Activated CD4-positive, alpha-beta T cell treated with anti-CD3 and anti-CD28 coated beads, Interleukin-2, amount 10 ng/mL, durations not matched to agents 24 days and 14 days (primary cell): Measurements from ENCODE around the gene VPS36. TPM values are rescaled to one million over a fixed set of nuclear protein-coding genes. Genes with fewer than 3 reads are reported as not detected.
"Not testable (repeated sequence)": the region's sequence is repeated elsewhere in the genome, so short reads cannot be mapped to it uniquely, and the experiment has no call there.

Experiments used
- DNase-seq: peaks from one replicate; pipeline ENCODE4 v3.0.0; 2022
- H3K27ac Mint-ChIP-seq: one replicate; pipeline ENCODE4 v1.8.0; 2022; ENCODE audit warnings: mild to moderate bottlenecking, mixed read lengths
- H3K27me3 Mint-ChIP-seq: one replicate; pipeline ENCODE4 v1.8.0; 2022; ENCODE audit warnings: mixed read lengths
- H3K36me3 Mint-ChIP-seq: one replicate; pipeline ENCODE4 v1.8.0; 2022; ENCODE audit warnings: low read depth, mild to moderate bottlenecking, mixed read lengths
- H3K4me1 Mint-ChIP-seq: one replicate; pipeline ENCODE4 v1.8.0; 2021; ENCODE audit warnings: mixed read lengths
- H3K4me3 Mint-ChIP-seq: one replicate; pipeline ENCODE4 v1.8.0; 2022; ENCODE audit warnings: mild to moderate bottlenecking, moderate library complexity, mixed read lengths
- H3K9me3 Mint-ChIP-seq: one replicate; pipeline ENCODE4 v1.8.0; 2021; ENCODE audit warnings: mixed read lengths
- intact Hi-C: fragments of 100-400 bp; cut with micrococcal nuclease; formaldehyde crosslinking; loops from one replicate; pipeline ENCODE4 v1.15.1; 2023
- total RNA-seq: library from RNA; stranded (reverse); gene quantifications from 2 replicates; pipeline ENCODE4 v1.2.3, GENCODE V29; 2022

VPS36 gene
- total RNA-seq: 42.0 and 43.0 TPM in 2 replicates

DNA sequence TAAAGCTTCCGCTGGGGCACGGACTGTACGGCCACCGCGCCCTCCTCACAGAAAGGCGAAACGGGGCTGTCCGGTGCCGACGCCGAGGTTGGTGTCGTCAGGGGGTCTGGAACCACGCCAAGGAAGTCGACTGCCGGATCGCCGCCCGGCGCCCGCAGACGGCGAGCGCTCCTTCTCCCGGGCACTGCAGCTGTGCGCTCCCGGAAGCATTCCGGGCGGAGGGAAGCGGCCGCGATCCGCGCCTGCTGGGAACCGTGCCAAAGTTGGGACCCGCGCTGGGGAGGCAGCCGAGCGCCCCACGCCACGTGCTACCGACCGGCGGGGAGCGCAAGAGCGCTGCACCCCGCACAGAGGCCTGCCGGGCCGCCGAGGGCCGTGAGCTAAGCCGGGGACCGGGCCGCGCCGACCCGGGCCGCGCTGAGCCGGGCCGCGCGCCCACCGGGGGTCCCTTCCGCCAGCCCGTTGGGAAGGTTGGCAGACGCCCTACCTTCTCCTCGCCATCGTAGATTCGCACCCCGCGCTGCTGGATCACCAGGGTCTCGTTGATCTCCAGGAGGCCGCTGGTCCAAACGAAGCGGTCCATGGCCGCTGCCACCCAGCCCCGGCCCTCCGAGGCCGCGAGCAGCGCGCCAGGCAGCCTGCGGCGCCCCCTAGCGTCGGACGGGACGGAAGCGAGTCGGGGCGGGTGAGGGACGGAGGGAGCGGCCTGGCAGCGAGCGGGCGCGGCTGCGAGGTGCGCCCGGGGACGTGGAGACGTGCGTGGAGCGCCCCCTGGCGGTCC lies at the start of gene VPS36:
TSS of gene VPS36 (minus strand) at position 623 of the 781 bp plus-strand sequence. CDS start at position 583, 40 bp downstream.
- Mint-ChIP-seq H3K4me3 (peak within 1 kb of the TSS; percentile 93), H3K4me1 (peaks cover 33% of the 10 kb centered on the region), H3K9me3 (no peaks in the 10 kb centered on the region), H3K27ac (peak within 1 kb of the TSS; percentile 92), H3K36me3 (peaks cover 11% of the 10 kb centered on the region), H3K27me3 (no peaks in the 10 kb centered on the region)
- DNase-seq: peak; percentile 99
- intact Hi-C loops: loop anchor here (1.0 to 10.0 kb wide), 8 partner anchors 43 to 865 kb away; partner anchors contain the start of genes ALG11, SUGT1, THSD1 and WDFY2

- DNase-seq, H3K4me1 Mint-ChIP-seq, intact Hi-C loops, H3K27ac Mint-ChIP-seq, H3K9me3 Mint-ChIP-seq, H3K4me3 Mint-ChIP-seq, H3K36me3 Mint-ChIP-seq, H3K27me3 Mint-ChIP-seq: not testable (repeated sequence)
Measured at GRCh38 chr13:52497979-52498378, 47.5 kb upstream of the VPS36 start.

DNA sequence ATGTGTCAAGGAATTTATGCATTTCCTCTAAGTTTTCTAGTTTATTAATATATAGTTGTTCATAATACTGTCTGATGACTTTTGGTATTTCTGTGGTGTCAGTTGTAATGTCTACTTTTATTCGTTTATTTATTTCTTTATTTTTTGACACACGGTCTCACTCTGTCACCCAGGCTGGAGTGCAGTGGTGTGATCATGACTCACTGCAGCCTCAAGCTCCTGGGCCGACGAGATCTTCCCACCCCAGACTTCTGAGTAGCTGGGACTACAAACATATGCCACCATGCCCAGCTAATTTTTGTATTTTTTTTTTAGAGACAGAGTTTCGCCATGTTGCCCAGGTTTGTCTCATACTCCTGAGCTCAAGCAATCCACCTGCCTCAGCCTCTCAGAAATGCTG lies 43.8 kb upstream of the VPS36 start:
- H3K27me3 Mint-ChIP-seq, DNase-seq, H3K27ac Mint-ChIP-seq, H3K4me3 Mint-ChIP-seq, H3K9me3 Mint-ChIP-seq, intact Hi-C loops, H3K36me3 Mint-ChIP-seq, H3K4me1 Mint-ChIP-seq: not testable (repeated sequence)

- DNase-seq, H3K9me3 Mint-ChIP-seq, H3K27ac Mint-ChIP-seq, H3K27me3 Mint-ChIP-seq, H3K4me3 Mint-ChIP-seq, H3K4me1 Mint-ChIP-seq, H3K36me3 Mint-ChIP-seq, intact Hi-C loops: not testable (repeated sequence)
Measured at GRCh38 chr13:52491015-52491414, 40.6 kb upstream of the VPS36 start.

DNA sequence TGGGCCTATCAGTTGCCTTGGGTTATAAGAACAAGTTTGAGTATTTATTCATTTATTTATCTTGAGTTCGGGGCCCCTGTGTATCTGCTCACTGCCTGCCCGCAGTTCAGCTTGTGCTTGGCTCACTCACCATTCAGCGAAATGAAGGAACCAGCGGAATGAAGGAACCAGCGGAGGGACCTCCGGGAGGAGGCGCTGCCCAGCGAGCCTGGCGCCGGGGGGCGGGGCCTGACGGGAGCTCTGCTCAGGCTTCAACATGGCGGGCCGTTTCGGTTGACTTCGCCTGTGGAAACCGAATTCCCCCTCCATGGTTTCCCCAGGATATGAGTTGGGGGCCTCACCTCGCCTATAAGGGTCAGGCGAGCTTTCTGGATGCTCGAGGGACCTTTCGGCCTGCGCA lies 38.3 kb upstream of the VPS36 start:
- H3K4me1 Mint-ChIP-seq, DNase-seq, H3K27me3 Mint-ChIP-seq, H3K27ac Mint-ChIP-seq, H3K9me3 Mint-ChIP-seq, H3K4me3 Mint-ChIP-seq, H3K36me3 Mint-ChIP-seq, intact Hi-C loops: not testable (repeated sequence)

DNA sequence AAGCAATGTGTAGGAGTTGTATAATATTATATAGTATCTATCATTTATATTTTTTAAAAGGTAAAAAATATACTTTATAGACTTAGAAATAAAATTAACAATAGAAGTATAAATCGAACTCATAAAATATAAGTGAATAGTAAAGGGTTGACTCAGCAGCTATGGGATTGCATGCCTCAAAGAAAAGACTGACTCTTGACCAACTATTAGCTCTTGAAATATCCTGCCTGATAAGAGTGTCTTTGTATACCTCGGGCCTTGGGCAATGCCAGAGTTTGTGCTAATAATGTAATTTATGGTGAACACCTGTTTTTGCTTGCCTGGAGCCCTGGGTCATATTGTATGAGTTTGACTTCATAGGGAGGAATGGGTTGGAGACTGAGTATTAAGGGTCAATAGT lies 36.6 kb upstream of the VPS36 start:
- H3K36me3 Mint-ChIP-seq, intact Hi-C loops, H3K9me3 Mint-ChIP-seq, H3K27me3 Mint-ChIP-seq, H3K4me1 Mint-ChIP-seq, H3K4me3 Mint-ChIP-seq, H3K27ac Mint-ChIP-seq, DNase-seq: not testable (repeated sequence)

- H3K27ac Mint-ChIP-seq, H3K27me3 Mint-ChIP-seq, intact Hi-C loops, H3K4me1 Mint-ChIP-seq, H3K9me3 Mint-ChIP-seq, DNase-seq, H3K4me3 Mint-ChIP-seq: not testable (repeated sequence)
- peaks cover 15% of the 10 kb centered on the region for H3K36me3 Mint-ChIP-seq
Measured at GRCh38 chr13:52480677-52481428, 30.4 kb upstream of the VPS36 start.

DNA sequence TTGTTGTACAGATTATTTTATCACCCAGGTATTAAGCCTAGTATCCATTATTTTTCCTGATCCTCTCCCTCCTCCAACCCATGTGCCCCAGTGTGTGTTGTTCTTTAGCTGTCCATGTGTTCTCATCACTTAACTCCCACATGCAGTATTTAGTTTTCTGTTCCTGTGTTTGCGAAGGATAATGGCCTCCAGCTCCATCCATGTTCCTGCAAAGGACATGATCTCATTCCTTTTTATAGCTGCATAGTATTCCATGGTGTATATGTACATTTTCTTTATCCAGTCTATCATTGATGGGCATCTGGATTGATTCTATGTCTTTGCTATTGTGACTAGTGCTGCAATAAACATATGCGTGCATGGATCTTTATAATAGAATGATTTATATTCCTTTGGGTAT lies 18.1 kb upstream of the VPS36 start:
- intact Hi-C loops, H3K27me3 Mint-ChIP-seq, H3K4me3 Mint-ChIP-seq, DNase-seq, H3K27ac Mint-ChIP-seq, H3K9me3 Mint-ChIP-seq: not testable (repeated sequence)
- peaks cover 63% of the 10 kb centered on the region for H3K36me3 Mint-ChIP-seq
- H3K4me1 Mint-ChIP-seq: peaks cover 14% of the 10 kb centered on the region

DNA sequence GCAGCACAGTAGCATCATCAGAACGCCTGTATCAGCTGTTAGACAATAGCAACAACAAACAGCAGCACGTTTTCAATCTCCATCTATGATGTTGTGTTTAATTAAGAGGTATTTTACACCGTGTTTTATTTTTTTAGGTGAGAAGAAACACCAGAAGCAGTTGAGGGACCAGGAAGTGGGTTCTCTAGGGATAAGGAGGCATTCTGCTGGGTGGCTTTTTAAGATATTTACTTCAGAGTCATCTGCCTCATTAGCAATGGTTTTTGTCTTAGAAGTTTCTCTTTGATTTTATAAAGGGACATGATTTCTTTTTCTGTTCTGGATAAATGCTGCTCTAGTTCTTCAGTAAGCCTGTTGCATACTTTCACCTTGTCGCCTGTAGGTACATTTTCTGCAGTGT lies 13.1 kb upstream of the VPS36 start:
- intact Hi-C loops: no loop called here
- Mint-ChIP-seq H3K27ac (peak overlapping the region; percentile 21), H3K4me1 (peaks cover 32% of the 10 kb centered on the region), H3K9me3 (peaks cover 3% of the 10 kb centered on the region), H3K27me3 (no peaks in the 10 kb centered on the region), H3K4me3 (peak overlapping the region; percentile 13), H3K36me3 (peaks cover 54% of the 10 kb centered on the region)
- no peak for DNase-seq

GRCh38 chr13:52461265-52461664 lies 10.8 kb upstream of the VPS36 start:
- Mint-ChIP-seq H3K27ac (peak overlapping the region; percentile 74), H3K36me3 (peaks cover 48% of the 10 kb centered on the region), H3K4me3 (peak overlapping the region; percentile 63), H3K27me3 (no peaks in the 10 kb centered on the region), H3K9me3 (no peaks in the 10 kb centered on the region), H3K4me1 (peaks cover 46% of the 10 kb centered on the region)
- intact Hi-C loops: no loop called here
- DNase-seq: peak; percentile 78

DNA sequence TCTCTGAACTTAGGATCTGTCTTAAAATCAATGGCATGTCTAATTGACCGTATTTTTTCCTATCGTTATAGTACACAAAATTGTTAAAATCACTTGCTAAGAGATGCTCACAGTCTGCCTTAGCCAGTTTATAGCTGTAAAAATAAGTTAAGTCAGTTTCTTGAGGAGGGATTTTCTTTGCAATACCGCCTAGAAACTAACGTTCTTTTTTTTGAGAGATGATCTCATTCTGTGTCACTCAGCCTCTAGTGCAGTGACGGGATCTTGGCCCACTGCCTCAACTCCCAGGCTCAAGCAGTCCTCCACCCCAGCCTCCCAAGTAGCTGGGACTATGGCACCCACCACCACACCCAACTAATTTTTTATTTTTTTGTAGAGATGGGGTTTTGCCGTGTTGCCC lies 9.2 kb upstream of the VPS36 start:
- H3K4me1 Mint-ChIP-seq: peaks cover 53% of the 10 kb centered on the region
- H3K27ac Mint-ChIP-seq: peak overlapping the region; percentile 45
- no peaks in the 10 kb centered on the region for H3K27me3 Mint-ChIP-seq
- DNase-seq: no peak
- H3K4me3 Mint-ChIP-seq: no peak overlapping the region
- intact Hi-C loops: loop anchor here (10.0 kb wide), 2 partner anchors 635 to 875 kb away; partner anchors contain the start of gene WDFY2
- no peaks in the 10 kb centered on the region for H3K9me3 Mint-ChIP-seq
- H3K36me3 Mint-ChIP-seq: peaks cover 42% of the 10 kb centered on the region

GRCh38 chr13:52455677-52456041 lies 5.2 kb upstream of the VPS36 start:
- Mint-ChIP-seq H3K27me3 (no peaks in the 10 kb centered on the region), H3K4me1 (peaks cover 50% of the 10 kb centered on the region), H3K27ac (peak overlapping the region; percentile 90), H3K9me3 (no peaks in the 10 kb centered on the region), H3K4me3 (peak overlapping the region; percentile 97), H3K36me3 (peaks cover 17% of the 10 kb centered on the region)
- peak; percentile 94 for DNase-seq
- intact Hi-C loops: loop anchor here (1.0 to 10.0 kb wide), 6 partner anchors 162 to 1002 kb away; partner anchors contain the start of genes ALG11, INTS6, SUGT1 and WDFY2

DNA sequence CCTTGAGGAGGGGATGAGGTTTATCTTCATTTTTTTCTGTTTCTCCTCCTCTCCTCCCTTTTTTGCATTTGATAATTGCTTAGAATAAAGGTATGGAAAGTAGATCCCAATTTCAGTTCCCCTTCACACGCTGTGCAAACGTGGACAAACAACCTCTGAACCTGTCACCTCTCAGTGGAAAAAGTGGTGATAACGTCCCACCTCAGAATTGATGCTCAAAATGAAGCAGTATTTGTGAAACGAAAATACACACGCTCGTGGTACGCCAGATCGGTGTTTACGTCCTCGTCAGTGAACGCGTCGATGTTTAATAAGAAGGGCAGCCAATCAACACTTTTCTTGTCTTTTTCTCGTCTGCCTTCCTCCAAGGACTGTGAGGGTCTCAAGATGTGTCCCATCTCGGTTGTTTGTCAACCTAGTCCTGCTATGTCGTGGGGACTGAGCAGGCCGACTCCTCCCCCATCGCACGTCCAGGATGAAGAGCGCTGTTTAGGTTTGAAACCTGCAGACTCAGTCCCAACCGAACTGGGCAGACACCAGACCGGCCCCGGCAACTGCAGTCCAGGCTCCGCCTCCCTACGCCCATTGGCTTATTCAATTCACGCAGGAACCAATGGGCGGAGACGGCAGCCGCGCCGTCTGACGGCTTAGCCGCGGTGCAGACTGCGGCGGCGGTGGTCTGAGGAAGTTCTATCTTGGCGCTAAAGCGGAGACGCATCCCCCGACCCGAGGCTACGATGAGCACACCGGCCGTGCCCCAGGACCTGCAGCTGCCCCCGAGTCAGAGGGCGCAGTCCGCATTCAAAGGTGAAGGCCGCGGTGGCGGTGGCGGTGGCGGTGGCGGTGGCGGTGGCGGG lies 4.6 kb upstream of the VPS36 start, which contains the start of gene CKAP2:
TSS of gene CKAP2 (plus strand) at position 659 of the 857 bp plus-strand sequence. CDS start at position 738, 79 bp downstream.
- H3K9me3 Mint-ChIP-seq: no peaks in the 10 kb centered on the region
- H3K4me1 Mint-ChIP-seq: peaks cover 49% of the 10 kb centered on the region
- peak; percentile 98 for DNase-seq
- intact Hi-C loops: loop anchor here (1.0 to 10.0 kb wide), 7 partner anchors 48 to 1002 kb away; partner anchors contain the start of genes ALG11, INTS6, SUGT1 and THSD1
- H3K36me3 Mint-ChIP-seq: peaks cover 16% of the 10 kb centered on the region
- H3K4me3 Mint-ChIP-seq: peak within 1 kb of the TSS; percentile 97
- no peaks in the 10 kb centered on the region for H3K27me3 Mint-ChIP-seq
- peak within 1 kb of the TSS; percentile 91 for H3K27ac Mint-ChIP-seq
